GM23248 (cell line): ENCODE measurements around the gene EPHB4.

Experiments
- EZH2 ChIP-seq: fragments of 200-600 bp; sonication (generic); IDR thresholded peaks from 2 replicates; pipeline ENCODE4 v1.6.1; 2018; ENCODE audit warnings: antibody characterized with exemption, mild to moderate bottlenecking; ENCODE audit not compliant: insufficient read depth, poor library complexity, severe bottlenecking
- EZH2phosphoT487 ChIP-seq: fragments of 200-600 bp; sonication (generic); IDR thresholded peaks from 2 replicates; pipeline ENCODE4 v1.6.1; 2018; ENCODE audit warnings: antibody characterized with exemption, moderate library complexity, mild to moderate bottlenecking, low read depth; ENCODE audit not compliant: insufficient read depth

DNA sequence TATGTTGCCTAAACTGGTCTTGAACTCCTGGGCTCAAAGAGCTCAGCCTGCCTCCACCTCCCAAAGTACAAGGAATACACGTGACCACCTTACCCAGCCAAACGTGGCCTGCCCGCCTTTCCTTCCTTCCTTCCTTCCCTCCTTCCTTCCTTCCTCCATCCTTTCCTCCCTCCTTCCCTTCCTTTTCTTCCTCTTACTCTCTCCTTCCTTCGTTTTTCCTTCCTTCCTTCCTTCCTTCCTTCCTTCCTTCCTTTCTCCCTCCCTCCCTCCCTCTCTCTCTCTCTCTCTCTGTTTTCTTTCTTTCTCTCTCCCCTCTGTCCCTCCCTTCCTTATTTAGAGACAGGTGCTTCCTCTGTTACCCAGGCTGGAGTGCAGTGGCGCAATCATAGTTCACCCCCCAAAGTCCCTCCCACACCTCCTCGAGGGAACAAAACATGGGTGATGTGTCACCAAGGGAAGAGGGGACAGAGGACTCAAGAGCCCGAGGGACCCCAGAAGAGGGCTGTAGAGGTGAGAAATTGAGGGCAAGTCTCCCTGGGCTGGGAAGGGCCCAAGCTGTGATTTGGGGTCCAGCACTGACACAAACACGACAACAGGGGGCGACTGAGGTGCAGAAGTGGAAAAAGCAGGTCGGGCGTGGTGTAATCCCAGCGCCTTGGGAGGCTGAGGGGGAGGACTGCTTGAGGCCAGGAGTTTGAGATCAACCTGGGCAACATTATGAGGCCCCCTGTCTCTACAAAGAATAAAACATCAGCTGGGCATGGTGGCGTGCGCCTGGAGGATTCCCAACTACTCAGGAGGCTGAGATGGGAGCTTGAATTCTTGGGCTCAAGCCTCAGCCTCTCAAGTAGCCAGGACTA lies 28.1 kb downstream of the EPHB4 start:
- TF ChIP-seq EZH2phosphoT487 (no peak), EZH2 (no peak)
